Left lung (tissue), 10 donors: ENCODE results near the gene CCNF. TPM values are rescaled to one million over a fixed set of nuclear protein-coding genes. Genes with fewer than 3 reads are reported as not detected.

ENCODE experiments used
- ATAC-seq: fragments of 200-7000 bp; cut with Tn5 transposase; one replicate; pipeline ENCODE4 v1.9.1; 2020; ENCODE audit warnings: moderate library complexity
- DNase-seq, 4 donors: peaks; one replicate each; pipeline ENCODE4 v3.0.0-alpha.2; 2013 to 2020
- H3K27ac ChIP-seq, 2 donors: fragments of 200-600 bp; sonication (generic) in 1 of 2; one replicate each; pipeline versions ENCODE4 v1.5.0 to v1.8.0; 2020 to 2021
- H3K27me3 ChIP-seq, 2 donors: fragments of 200-600 bp; sonication (generic) in 1 of 2; one replicate each; pipeline versions ENCODE4 v1.5.0 to v1.8.0; 2020 to 2021
- H3K36me3 ChIP-seq, 2 donors: fragments of 200-600 bp; sonication (generic) in 1 of 2; one replicate each; pipeline versions ENCODE4 v1.5.0 to v1.8.0; 2020 to 2021
- H3K4me1 ChIP-seq, 2 donors: fragments of 200-600 bp; one replicate each; pipeline ENCODE4 v1.8.0; 2021
- H3K4me3 ChIP-seq, 2 donors: fragments of 200-600 bp; sonication (generic) in 1 of 2; one replicate each; pipeline versions ENCODE4 v1.5.0 to v1.8.0; 2020 to 2021; ENCODE audit warnings: mild to moderate bottlenecking in 1 of 2
- H3K9me3 ChIP-seq, 2 donors: fragments of 200-600 bp; sonication (generic) in 1 of 2; one replicate each; pipeline versions ENCODE4 v1.5.0 to v1.8.0; 2020 to 2021
- CTCF ChIP-seq, 2 donors: fragments of 200-600 bp; sonication (generic) in 1 of 2; IDR thresholded peaks; one replicate each; pipeline versions ENCODE4 v1.5.0 to v1.8.0; 2021; ENCODE audit warnings: antibody characterized with exemption in 2 of 2
- intact Hi-C, 2 donors: fragments of 100-400 bp; cut with DNase I; formaldehyde crosslinking; loops; one replicate each; pipeline versions ENCODE4 v1.11.2 to v1.14.2; 2022
- polyA plus RNA-seq, 6 donors: library from polyadenylated mRNA; unstranded; fragments of 120-200 nt; gene quantifications; one replicate each; pipeline ENCODE4 v1.2.1, GENCODE V29; 2013; ENCODE audit not compliant: insufficient read length in 6 of 6
- total RNA-seq, 2 donors: library from RNA; stranded (reverse); fragmentation: NEBNext Ultra II Directional; extraction: Animal tissue kit (Norgen Biotek cat#: 25700); gene quantifications; one replicate each; pipeline ENCODE4 v1.2.1, GENCODE V29; 2021
- donor health status: DM: no; HTN: yes; CAD: no.
- donor health status: DM: no; HTN: no; CAD: no.

CCNF gene
- total and polyA plus RNA-seq, 8 donors, result 4.7 to 17.3 (median 9.7) TPM

GRCh38 chr16:2392025-2392424, 37.2 kb upstream of the CCNF start:
- Histone ChIP-seq H3K27me3 (no peaks in the 10 kb centered on the region), H3K4me3 (no peak overlapping the region), H3K36me3 (no peaks in the 10 kb centered on the region), H3K4me1 (no peaks in the 10 kb centered on the region), H3K27ac (no peak overlapping the region), H3K9me3 (peaks cover 0 to 8% of the 10 kb centered on the region in 2 donors)
- TF ChIP-seq CTCF (IDR thresholded peaks at IDR 0.05), result no peak
- ATAC-seq (no peak), DNase-seq (no peak)
- intact Hi-C loops, result no loop called here

DNA sequence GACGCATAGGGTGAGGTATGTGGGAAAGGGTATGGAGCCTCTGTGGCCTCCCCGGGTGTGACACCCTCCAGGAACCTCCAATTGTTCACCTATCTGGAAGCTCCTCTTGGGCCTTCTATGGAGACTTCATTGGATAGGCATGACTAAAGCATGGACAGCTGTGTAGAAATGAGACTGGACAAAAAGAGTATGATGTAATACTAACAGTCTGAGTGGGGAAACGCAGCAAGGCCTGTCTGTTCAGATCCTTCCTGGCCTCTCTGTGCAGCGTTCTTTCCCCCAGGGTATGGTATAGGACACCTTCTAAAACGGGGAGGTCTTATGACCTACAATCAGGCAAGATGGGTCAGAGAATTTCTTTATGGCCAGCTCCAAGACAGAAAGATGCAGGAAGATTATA, 30.7 kb upstream of the CCNF start:
- no peak for DNase-seq
- TF ChIP-seq CTCF (IDR thresholded peaks at IDR 0.05), result no peak
- Histone ChIP-seq H3K27ac (no peak overlapping the region), H3K27me3 (no peaks in the 10 kb centered on the region), H3K9me3 (no peaks in the 10 kb centered on the region), H3K4me3 (no peak overlapping the region), H3K4me1 (no peaks in the 10 kb centered on the region), H3K36me3 (no peaks in the 10 kb centered on the region)
- intact Hi-C loops, result no loop called here
- ATAC-seq, result no peak

DNA sequence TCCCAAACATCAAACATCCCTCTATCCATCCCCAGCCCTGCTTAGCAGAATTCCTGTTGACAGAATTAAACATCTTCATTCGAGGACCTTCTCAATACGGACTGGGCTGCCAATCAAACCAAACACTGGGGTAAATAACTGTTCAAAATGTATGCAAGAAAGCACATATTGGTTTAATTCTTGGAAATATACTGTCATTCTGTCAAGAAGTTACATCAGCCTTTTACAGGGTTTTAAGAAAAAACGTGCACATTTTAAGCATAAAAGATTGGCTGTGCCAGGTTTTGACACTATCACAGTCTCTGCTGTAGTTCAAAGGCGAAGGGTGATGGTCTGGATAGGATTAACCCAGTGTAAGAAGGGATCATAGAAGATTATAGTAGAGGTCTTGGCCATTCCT, 25.1 kb upstream of the CCNF start:
- intact Hi-C loops, result no loop called here
- no peak for TF ChIP-seq CTCF (IDR thresholded peaks at IDR 0.05)
- no peak overlapping the region for H3K4me3 ChIP-seq
- H3K9me3 ChIP-seq, result no peaks in the 10 kb centered on the region
- ATAC-seq, result no peak
- no peaks in the 10 kb centered on the region for H3K4me1 ChIP-seq
- H3K27ac ChIP-seq, result no peak overlapping the region
- no peaks in the 10 kb centered on the region for H3K36me3 ChIP-seq
- DNase-seq, result no peak
- peaks cover 0 to 3% of the 10 kb centered on the region in 2 donors for H3K27me3 ChIP-seq

DNA sequence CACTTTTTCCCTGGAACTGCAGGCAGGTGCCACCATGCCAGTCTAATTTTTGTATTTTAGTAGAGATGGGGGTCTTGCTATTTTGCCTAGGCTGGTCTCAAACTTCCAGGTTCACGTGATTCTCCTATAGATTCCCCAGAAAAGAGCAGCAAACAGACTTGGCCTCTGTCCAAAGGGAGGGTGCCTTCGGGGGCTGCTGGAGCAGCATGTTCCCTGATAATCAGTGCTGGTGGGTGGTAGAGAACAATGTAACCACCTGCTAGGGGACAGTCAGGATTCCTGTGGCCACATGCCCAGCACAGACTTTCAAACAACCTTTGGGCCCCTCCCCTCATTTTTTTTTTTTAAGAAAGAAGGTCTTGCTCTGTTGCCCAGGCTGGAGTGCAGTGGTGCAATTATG, 14.2 kb upstream of the CCNF start:
- no peak for DNase-seq
- H3K4me1 ChIP-seq, result no peaks in the 10 kb centered on the region
- peaks cover 0 to 46% of the 10 kb centered on the region in 2 donors for H3K27me3 ChIP-seq
- ATAC-seq, result no peak
- intact Hi-C loops, result no loop called here
- no peak overlapping the region for H3K4me3 ChIP-seq
- no peak overlapping the region for H3K27ac ChIP-seq
- H3K9me3 ChIP-seq, result no peaks in the 10 kb centered on the region
- H3K36me3 ChIP-seq, result no peaks in the 10 kb centered on the region
- TF ChIP-seq CTCF (IDR thresholded peaks at IDR 0.05), result no peak

GRCh38 chr16:2420035-2420434, 9.2 kb upstream of the CCNF start:
- no peaks in the 10 kb centered on the region for H3K36me3 ChIP-seq
- TF ChIP-seq CTCF (IDR thresholded peaks at IDR 0.05), result no peak
- no peak overlapping the region for H3K4me3 ChIP-seq
- no peaks in the 10 kb centered on the region for H3K4me1 ChIP-seq
- intact Hi-C loops, result no loop called here
- no peak for ATAC-seq
- H3K27me3 ChIP-seq, result peaks cover 0 to 26% of the 10 kb centered on the region in 2 donors
- H3K27ac ChIP-seq, result no peak overlapping the region
- H3K9me3 ChIP-seq, result no peaks in the 10 kb centered on the region
- no peak for DNase-seq
